HUES64 (cell line): Measurements from ENCODE around the gene PDE11A.

Experiments used
- H3K27ac ChIP-seq: 2 replicates; pipeline ENCODE4 v1.7.0; 2013; ENCODE audit warnings: low read depth, low read length, inconsistent platforms
- H3K27me3 ChIP-seq: 2 replicates; pipeline ENCODE4 v1.6.1; 2013; ENCODE audit warnings: mild to moderate bottlenecking, low read length; ENCODE audit not compliant: insufficient read depth
- H3K36me3 ChIP-seq: 2 replicates; pipeline ENCODE4 v1.6.1; 2013; ENCODE audit warnings: mild to moderate bottlenecking, low read length; ENCODE audit not compliant: insufficient read depth
- H3K4me1 ChIP-seq: 2 replicates; pipeline ENCODE4 v1.6.1; 2013; ENCODE audit warnings: mild to moderate bottlenecking, low read length, moderate library complexity; ENCODE audit not compliant: insufficient read depth
- H3K4me3 ChIP-seq: 2 replicates; pipeline ENCODE4 v1.5.1; 2013; ENCODE audit warnings: mild to moderate bottlenecking, low read length, moderate library complexity
- H3K9ac ChIP-seq: 2 replicates; pipeline ENCODE4 v1.6.1; 2013; ENCODE audit warnings: mild to moderate bottlenecking, low read depth, low read length
- H3K9me3 ChIP-seq: 2 replicates; pipeline ENCODE4 v1.6.1; 2013; ENCODE audit warnings: low read depth, low read length; ENCODE audit not compliant: insufficient read depth
- WGBS: fragments of 150-250, 120-280 bp; methylation state at CpG from one replicate; pipeline ENCODE4 v1.1.7; 2013; ENCODE audit warnings: missing lambda C conversion rate; 5-methylcytosine and 5-hydroxymethylcytosine counted together

PDE11A gene

DNA sequence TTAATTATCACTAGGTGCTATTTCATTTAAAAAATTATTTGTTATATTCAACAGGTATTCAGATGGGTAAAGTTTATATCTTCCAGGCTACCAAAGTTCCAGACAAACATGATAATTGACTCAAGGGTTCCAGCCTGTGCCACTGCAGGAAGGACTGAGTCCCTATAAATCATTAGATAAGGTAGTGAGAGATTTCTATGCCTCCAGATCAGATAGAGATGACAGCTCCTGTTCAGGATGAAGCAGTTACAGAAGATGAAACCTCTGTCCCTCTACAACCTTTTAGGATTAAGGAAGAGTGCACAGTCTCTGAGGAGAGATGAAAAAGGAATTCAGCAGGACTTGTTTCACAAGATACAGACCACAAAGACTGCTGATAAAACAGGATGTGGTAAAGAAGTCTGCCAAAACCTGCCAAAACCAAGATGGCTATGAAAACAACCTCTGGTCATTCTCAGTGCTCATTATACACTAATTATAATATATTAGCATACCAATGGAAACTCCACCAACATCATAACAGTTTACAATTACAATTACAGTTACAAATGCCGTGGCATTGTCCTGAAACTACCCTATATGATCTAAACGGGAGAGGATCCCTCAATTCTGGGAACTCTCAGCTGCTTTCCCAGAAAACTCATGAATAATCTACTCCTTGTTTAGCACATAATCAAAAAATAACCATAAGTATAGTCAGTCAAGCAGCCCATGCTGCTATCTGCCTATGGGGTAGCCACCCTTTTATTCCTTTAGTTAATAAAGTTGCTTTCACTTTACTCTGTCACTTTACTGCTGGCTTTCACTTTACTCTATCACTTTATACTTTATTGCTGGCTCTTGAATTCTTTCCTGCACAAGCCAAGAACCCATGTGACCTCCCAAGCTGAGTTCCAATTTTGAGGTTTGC is 288.5 kb downstream of the PDE11A start:
- Histone ChIP-seq H3K9me3 (peaks cover 5% of the 10 kb centered on the region; the same call in 1 of the 2 replicates), H3K27ac (no peak overlapping the region), H3K9ac (no peak overlapping the region)

DNA sequence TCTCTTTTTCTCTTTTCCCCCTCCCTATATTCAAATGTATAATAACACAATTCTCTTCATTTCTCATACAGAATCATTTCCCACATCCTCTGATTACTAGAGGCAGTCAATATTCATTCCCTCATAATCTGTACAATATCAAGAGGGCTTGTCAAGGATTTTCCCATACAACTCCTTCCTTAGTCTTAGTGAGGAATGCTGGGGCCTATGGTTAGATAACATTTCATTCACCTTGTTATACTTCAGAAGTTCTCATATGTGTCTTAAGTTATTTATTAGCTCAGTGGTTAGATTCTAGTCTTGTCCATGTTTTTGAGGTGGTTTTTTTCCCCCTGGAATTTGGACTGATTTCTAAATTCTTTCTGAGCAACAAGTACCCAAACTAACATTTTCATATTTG is 289.5 kb downstream of the PDE11A start:
- peaks cover 5% of the 10 kb centered on the region; the same call in 1 of the 2 replicates for H3K9me3 ChIP-seq
- H3K4me3 ChIP-seq: no peak overlapping the region
- no peaks in the 10 kb centered on the region for H3K36me3 ChIP-seq
- H3K27ac ChIP-seq: no peak overlapping the region
- H3K9ac ChIP-seq: no peak overlapping the region
- no peaks in the 10 kb centered on the region for H3K4me1 ChIP-seq
- no peaks in the 10 kb centered on the region for H3K27me3 ChIP-seq

More for the DNA sequence above, 288.5 kb downstream of the PDE11A start:
- H3K27me3 ChIP-seq: no peaks in the 10 kb centered on the region
- H3K4me1 ChIP-seq: no peaks in the 10 kb centered on the region
- no peaks in the 10 kb centered on the region for H3K36me3 ChIP-seq
- WGBS: 80% methylated on average over 2 of the region's 2 CpGs
- no peak overlapping the region for H3K4me3 ChIP-seq

DNA sequence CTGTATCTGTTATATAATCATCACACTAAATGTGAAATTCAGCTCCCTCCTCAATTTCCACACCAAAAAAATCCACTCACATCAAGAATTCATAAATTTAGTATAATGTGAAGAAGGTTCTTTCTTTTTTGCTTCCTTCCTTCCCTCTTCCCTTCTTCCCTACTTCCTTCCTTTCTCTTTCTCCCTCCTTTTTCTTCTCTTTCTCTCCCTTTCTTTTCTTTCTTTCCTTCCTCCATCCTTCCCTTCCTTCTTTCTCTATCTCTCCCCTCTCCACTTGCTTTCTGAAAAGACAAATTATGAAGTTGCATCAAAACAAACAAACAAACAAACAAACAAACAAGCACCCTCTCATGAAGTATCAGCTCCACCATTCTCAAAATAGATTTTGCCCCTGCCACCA is 290.0 kb downstream of the PDE11A start:
- H3K4me3 ChIP-seq: no peak overlapping the region
- no peaks in the 10 kb centered on the region for H3K4me1 ChIP-seq
- H3K9me3 ChIP-seq: peaks cover 5% of the 10 kb centered on the region; the same call in 1 of the 2 replicates
- no peaks in the 10 kb centered on the region for H3K27me3 ChIP-seq
- H3K27ac ChIP-seq: no peak overlapping the region
- no peaks in the 10 kb centered on the region for H3K36me3 ChIP-seq
- no peak overlapping the region for H3K9ac ChIP-seq

- Histone ChIP-seq H3K36me3 (no peaks in the 10 kb centered on the region), H3K9ac (no peak overlapping the region), H3K4me3 (no peak overlapping the region), H3K9me3 (no peaks in the 10 kb centered on the region), H3K27ac (no peak overlapping the region), H3K27me3 (no peaks in the 10 kb centered on the region), H3K4me1 (no peaks in the 10 kb centered on the region)
- WGBS: 93% methylated on average over 5 of the region's 5 CpGs
These were observed 294.1 kb downstream of the PDE11A start for GRCh38 chr2:177778472-177778871.

DNA sequence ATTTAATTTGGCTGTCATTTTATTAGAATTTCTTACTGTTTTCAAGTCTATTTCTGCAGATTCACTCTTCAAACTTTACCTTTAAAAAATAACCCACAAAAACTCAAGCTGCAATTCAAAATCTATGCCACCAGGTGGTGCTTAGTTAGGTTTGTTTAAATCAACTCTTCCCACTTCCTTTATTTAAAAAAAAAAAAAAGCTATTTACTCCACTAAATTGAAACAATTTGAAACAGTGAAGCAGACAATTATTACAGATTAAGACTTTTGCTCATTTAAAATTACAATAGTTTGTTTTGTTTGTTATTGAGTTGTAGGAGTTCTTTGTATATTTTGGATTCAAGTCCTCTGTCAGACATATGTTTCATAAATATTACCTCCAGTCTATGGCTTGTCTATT is 300.0 kb downstream of the PDE11A start:
- H3K27me3 ChIP-seq: no peaks in the 10 kb centered on the region
- no peaks in the 10 kb centered on the region for H3K9me3 ChIP-seq
- H3K4me1 ChIP-seq: no peaks in the 10 kb centered on the region
- H3K4me3 ChIP-seq: no peak overlapping the region
- no peak overlapping the region for H3K27ac ChIP-seq
- no peak overlapping the region for H3K9ac ChIP-seq
- H3K36me3 ChIP-seq: no peaks in the 10 kb centered on the region

GRCh38 chr2:177771191-177771590 is 301.4 kb downstream of the PDE11A start:
- no peak overlapping the region for H3K4me3 ChIP-seq
- H3K9me3 ChIP-seq: no peaks in the 10 kb centered on the region
- no peak overlapping the region for H3K27ac ChIP-seq
- H3K36me3 ChIP-seq: no peaks in the 10 kb centered on the region
- H3K9ac ChIP-seq: no peak overlapping the region
- WGBS: 92% methylated on average over 2 of the region's 3 CpGs
- no peaks in the 10 kb centered on the region for H3K4me1 ChIP-seq
- no peaks in the 10 kb centered on the region for H3K27me3 ChIP-seq

DNA sequence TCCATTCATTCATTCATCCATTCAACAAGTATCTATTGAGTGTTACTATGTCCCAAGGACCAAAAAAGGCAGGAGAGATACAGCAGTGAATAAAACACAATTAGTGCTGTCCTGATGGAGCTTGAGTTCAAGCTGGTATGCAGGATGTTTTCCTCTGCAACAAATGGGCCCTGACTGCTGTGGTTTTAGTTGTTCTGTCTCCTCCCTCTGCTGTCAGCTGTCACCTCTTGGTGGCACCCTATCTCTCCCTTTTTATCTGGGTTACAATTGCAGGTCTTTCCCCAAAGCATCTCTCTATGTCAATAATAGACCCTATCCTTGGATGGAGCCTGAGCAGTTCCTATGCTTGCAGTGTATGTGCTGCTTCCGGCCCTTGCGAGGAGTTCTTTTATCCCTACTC is 304.8 kb downstream of the PDE11A start:
- Histone ChIP-seq H3K9me3 (no peaks in the 10 kb centered on the region), H3K27me3 (peaks cover 8% of the 10 kb centered on the region), H3K4me1 (no peaks in the 10 kb centered on the region), H3K9ac (no peak overlapping the region), H3K4me3 (no peak overlapping the region), H3K36me3 (no peaks in the 10 kb centered on the region), H3K27ac (no peak overlapping the region)
- WGBS: 92% methylated on average over 2 of the region's 2 CpGs

- H3K9ac ChIP-seq: no peak overlapping the region
- H3K4me1 ChIP-seq: no peaks in the 10 kb centered on the region
- peaks cover 28% of the 10 kb centered on the region for H3K27me3 ChIP-seq
- no peak overlapping the region for H3K27ac ChIP-seq
- 96% methylated on average over 2 of the region's 2 CpGs for WGBS
- H3K9me3 ChIP-seq: no peaks in the 10 kb centered on the region
- no peaks in the 10 kb centered on the region for H3K36me3 ChIP-seq
- no peak overlapping the region for H3K4me3 ChIP-seq
These were observed 306.9 kb downstream of the PDE11A start for GRCh38 chr2:177765698-177766097.

- H3K27me3 ChIP-seq: peaks cover 28% of the 10 kb centered on the region
- WGBS: 26% methylated on average over 14 of the region's 14 CpGs
- H3K9me3 ChIP-seq: no peaks in the 10 kb centered on the region
- H3K36me3 ChIP-seq: no peaks in the 10 kb centered on the region
- H3K4me3 ChIP-seq: peak overlapping the region; percentile 44
- H3K4me1 ChIP-seq: peaks cover under 1% of the 10 kb centered on the region; the same call in 1 of the 2 replicates
- H3K27ac ChIP-seq: no peak overlapping the region
- H3K9ac ChIP-seq: no peak overlapping the region
These were observed 308.9 kb downstream of the PDE11A start for GRCh38 chr2:177763531-177764265.

DNA sequence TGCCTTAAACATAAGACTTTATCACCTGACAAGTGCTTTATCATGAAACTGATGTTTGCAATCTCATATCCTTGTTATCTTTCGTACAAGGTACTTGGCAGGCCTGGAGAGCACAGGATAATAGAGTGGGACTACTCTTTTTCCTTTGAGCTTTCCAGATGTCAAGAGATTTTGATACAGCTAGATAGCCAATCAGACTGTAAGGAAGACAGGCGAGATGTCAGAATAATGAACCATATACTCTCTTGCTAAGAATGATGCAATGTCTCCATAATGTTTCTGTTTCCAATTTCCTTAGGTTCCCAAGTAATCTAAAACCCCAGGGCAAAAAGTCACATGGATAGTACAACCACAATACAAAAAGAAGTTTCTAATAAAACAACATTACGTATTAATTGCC is 313.1 kb downstream of the PDE11A start:
- no peak overlapping the region for H3K4me3 ChIP-seq
- H3K27ac ChIP-seq: no peak overlapping the region
- H3K36me3 ChIP-seq: no peaks in the 10 kb centered on the region
- H3K9me3 ChIP-seq: no peaks in the 10 kb centered on the region
- no peak overlapping the region for H3K9ac ChIP-seq
- H3K27me3 ChIP-seq: peaks cover 28% of the 10 kb centered on the region
- WGBS: 92% methylated on average over 3 of the region's 3 CpGs
- peaks cover 3% of the 10 kb centered on the region; the same call in 1 of the 2 replicates for H3K4me1 ChIP-seq

DNA sequence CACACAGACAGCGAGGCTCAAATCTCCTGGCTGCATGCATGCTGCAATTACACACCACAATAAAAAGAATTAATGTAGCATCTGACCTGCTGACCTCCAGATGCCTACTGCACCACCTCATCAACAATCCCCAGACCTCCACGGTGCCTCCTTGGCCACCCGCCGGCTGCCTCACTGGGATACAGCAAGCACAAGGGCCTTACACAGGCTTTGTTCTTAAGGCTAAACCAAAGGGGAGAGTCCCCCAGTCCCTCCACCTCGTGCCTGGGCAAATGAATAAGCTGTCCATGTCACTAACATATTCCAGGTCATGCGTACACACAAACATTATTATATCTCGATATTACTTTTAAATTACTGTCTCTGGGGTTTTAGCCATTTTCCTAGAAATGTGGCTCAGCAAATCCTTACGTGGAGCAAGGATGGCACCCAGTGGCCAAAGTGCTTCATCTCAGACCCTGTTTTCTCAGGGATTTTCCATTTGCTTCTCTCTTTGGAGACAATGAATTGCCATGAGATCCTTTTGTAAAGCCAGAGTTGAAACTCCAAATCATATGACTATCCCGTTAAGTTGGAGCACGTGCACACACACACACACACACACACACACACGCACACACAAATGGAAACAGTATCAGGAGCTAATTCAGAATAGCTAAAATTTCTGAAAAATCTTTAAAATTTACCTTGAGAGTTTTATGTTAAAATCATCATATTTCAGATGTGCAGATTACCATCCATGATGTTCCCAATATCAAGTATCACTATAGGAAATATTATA is 313.8 kb downstream of the PDE11A start:
- Histone ChIP-seq H3K27me3 (peaks cover 28% of the 10 kb centered on the region), H3K36me3 (no peaks in the 10 kb centered on the region), H3K4me3 (no peak overlapping the region), H3K27ac (no peak overlapping the region), H3K9me3 (no peaks in the 10 kb centered on the region), H3K9ac (no peak overlapping the region), H3K4me1 (peaks cover 3% of the 10 kb centered on the region; the same call in 1 of the 2 replicates)
- WGBS: 31% methylated on average over 11 of the region's 11 CpGs
